Stimulated activated CD8-positive, alpha-beta memory T cell treated with anti-CD3 and anti-CD28 coated beads, Interleukin-15, amount 100 ng/mL, for 48 hours (primary cell): ENCODE data around the gene HIBADH.
"Not testable (repeated sequence)": the region's sequence is repeated elsewhere in the genome, so short reads cannot be mapped to it uniquely, and the experiment has no call there.

Experiments
- DNase-seq, 2 donors: peaks; one replicate each; pipeline ENCODE4 v3.0.0-alpha.2; 2020; ENCODE audit warnings: low read depth in 2 of 2

Gene HIBADH

GRCh38 chr7:27549606-27550005, 113.1 kb downstream of the HIBADH start:
- DNase-seq: no peak

GRCh38 chr7:27548304-27548703, 114.4 kb downstream of the HIBADH start:
- no peak for DNase-seq

DNA sequence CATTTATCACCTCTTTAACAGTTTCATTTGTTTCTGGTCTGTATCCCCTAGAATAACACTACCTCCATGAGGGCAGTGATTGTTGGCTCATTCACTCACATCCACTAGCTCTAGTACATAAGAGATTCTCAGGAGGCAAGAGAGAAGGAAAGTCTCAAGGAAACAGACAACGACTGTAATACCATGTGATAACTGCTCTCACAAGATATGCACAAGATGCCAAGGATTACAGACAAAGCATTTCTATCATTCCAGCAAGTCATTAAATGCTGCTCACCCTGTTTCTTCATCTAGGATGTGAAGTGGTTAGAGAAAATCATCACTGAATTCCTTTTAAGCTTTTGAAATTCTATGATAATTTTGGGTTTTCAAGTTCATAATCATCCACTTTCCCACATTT, 115.3 kb downstream of the HIBADH start:
- no peak for DNase-seq

- no peak for DNase-seq
These were observed 116.1 kb downstream of the HIBADH start for GRCh38 chr7:27546610-27547009.

GRCh38 chr7:27535795-27536194, 126.9 kb downstream of the HIBADH start:
- no peak for DNase-seq

GRCh38 chr7:27533652-27534081, 129.0 kb downstream of the HIBADH start:
- DNase-seq: no peak

- no peak for DNase-seq
These were observed 130.4 kb downstream of the HIBADH start for GRCh38 chr7:27532314-27532713.

- no peak for DNase-seq
These were observed 135.4 kb downstream of the HIBADH start for GRCh38 chr7:27527348-27527714.

DNA sequence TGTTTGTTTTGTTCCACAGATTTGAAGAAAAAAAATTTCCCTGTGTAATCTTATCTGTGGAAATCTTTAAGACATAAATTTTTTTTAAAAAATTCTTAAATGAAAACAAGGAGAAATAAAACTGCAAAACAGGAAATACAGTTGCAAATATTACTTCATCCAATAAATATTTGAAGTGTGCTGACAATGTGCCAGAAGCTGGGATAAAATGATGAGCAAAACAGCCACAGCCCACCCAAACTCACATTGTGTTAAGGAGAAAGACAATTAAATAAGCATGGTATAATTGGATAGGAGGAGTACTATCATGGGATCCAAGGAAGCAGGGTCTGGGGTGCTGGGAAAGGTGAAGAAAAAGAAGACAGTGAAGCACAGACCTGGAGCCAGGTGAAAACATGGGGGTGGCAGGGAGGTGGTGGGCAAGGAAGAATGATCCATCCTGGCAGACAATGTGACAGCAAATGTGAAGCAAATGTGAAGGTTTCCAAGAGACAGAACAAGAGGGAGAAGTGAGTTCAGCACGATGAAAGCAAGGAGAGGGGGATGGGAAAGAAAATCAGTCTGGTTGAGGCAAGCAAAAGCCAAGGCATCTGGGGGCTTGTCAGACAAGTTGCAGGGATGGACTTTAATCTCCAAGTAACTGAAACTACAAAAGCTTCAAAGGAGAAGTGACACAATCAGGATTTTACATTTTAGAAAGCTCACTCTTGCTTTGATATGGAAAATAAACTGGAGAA, 135.9 kb downstream of the HIBADH start:
- no peak for DNase-seq

GRCh38 chr7:27526131-27526530, 136.6 kb downstream of the HIBADH start:
- DNase-seq: no peak

DNA sequence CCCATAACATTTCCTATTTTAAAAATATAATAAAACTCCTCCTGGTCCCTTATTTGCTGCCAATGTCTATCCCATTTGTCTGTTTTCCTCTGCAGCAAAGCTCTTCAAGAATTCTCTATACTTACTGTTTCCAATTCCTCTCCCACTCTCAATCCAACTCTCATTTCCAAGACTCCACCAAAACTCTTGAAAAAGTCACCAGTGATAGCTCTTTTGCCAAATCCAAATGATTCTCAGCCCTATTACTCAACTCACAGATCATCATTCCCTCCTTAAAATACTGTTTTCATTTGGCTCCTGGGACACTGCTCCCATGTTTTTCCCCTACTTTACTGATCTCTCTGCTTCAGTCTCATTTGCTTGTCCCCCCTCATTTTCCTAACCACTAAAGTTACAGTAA, 139.4 kb downstream of the HIBADH start:
- DNase-seq: no peak

- no peak for DNase-seq
These were observed 140.1 kb downstream of the HIBADH start for GRCh38 chr7:27522566-27522965.

DNA sequence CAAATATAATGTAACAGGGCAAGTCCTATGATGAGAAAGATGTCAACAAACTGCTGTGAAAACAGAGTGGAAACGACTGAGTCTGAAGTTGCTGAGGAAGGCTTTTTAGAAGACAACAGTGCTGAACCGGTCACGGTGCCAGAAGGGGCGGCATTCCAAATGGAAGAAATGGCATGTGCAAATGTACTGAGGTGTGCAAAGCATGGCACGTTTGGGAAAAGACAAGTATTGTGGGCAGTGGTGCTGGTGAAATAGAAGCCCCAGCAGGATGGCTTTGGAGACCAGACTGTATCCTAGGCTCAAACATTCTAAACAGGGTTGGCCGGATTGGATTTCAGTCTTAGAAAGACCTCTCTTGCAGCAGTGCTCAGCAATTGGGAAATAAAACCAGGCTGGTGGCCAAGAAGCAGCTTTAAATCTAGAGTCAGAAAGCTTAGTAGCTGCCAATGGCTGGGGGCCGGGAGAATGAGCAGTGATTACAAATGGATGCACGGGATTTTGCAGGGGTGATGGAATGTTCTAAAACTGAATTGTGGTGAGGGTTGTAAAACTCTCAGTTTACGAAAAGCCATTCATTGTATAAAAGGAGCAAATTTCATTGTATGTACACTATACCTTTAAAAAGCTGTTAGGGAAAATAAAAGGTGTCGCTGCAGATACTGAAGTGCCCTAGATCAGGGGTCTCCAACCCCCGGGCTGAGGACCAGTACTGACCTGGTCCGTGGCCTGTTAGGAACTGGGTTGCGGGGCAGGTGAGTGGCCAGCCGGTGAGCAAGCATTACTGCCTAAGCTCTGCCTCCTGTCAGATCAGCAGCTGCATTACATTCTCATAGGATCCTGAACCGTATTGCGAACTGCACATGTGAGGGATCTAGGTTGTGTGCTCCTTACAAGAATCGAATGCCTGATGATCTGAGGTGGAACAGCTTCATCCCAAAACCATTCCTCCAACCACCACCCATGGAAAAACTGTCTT, 141.6 kb downstream of the HIBADH start:
- DNase-seq: no peak

DNA sequence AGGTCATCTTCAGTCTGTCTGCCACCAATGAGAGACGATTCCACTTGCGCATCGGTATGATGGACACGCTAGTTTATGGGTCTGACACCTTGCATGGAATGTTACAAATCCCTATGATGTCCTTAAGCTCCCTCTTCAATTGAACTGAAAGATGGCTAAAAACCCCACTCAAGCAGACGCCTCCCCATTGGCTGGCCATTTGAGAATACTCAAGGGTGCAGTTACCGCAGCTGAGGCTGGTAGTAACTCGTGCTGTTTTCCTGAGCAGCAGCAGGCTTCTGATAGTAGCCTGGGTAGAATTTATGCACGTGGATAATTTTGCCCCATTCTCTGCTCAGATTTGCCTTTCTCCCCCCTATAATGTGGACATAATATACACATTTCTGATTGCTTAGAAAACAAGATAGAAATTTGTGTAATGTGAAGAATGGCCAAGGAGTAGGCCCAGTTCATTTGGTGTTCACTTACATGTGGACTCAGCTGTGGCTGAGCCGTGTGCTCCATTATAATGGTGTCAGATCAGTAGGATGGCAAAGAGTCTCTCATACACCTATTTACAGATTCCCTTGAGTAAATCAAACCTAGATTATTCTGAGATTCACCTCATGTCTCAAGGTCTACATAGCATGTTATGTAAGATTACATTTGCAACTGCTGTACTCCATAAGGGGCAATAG, 142.8 kb downstream of the HIBADH start:
- no peak for DNase-seq

DNA sequence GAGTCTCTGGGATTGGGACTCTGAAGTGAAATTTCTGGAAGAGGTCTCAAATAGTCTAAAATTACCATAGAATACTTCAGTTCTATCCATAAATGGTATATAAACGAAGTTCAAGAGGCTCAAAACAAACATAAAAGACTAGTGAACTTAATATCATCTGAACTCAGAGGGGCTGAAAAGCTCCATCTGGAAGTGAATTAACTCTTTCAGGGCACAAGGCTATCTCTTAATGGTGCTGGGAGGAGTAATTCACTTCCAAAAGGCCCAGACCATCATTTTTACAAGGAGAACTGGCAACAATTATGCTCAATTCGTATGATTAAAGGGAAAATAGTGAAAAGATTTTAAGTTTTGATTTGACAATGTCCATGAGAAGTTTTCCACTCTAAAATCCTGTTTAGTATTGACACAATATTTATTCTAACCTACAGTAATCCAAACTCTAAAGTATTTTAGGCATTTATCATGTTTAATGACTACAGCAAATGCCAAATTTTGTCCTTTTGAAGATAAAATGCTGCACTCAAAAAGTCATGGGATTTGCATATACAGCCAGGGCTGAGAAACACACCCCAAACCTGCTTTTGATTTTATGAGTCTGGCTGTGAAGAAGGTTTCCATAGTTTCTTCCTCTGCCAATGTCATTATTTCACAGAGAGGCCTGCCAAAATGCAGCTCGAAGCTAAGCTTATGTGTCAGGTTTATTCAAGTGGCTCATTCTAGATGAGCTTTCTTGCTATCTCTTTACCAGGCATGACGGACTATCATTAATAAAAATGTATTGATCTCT, 143.9 kb downstream of the HIBADH start:
- DNase-seq: no peak

- DNase-seq: no peak
These were observed 146.3 kb downstream of the HIBADH start for GRCh38 chr7:27516421-27516820.

DNA sequence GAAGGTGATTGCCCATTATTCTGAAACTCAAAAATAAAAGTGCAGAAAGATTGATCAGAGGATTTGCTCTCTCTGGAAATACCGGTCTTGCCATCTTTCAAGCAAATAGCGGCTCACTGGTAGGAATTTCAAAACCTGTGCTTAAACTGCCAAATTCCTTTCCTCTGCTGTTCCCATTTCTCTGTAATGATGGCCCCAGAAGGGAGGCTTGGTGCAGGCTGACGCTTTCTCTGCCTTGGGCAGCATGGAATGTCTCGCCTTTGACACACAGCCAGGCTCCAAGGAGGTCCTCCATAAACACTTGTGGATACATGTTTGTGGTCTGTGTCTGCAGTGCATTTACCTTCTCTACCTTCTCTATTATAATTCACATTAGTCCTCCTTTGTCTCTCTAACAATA, 146.8 kb downstream of the HIBADH start:
- DNase-seq: no peak

GRCh38 chr7:27514861-27515260, 147.8 kb downstream of the HIBADH start:
- DNase-seq: no peak

- DNase-seq: no peak
These were observed 148.8 kb downstream of the HIBADH start for GRCh38 chr7:27513885-27514284.

GRCh38 chr7:27511370-27511769, 151.3 kb downstream of the HIBADH start:
- not testable (repeated sequence) for DNase-seq

- no peak for DNase-seq
These were observed 152.1 kb downstream of the HIBADH start for GRCh38 chr7:27510541-27510940.

- not testable (repeated sequence) for DNase-seq
These were observed 160.8 kb downstream of the HIBADH start for GRCh38 chr7:27501879-27502278.
